Measurements from ENCODE around the gene AGAP1. TPM values are rescaled to one million over a fixed set of nuclear protein-coding genes. Genes with fewer than 3 reads are reported as not detected.

The AGAP1 gene
- total and polyA plus RNA-seq, 8 donors = 5.0 to 27.6 (median 17.4) TPM

GRCh38 chr2:235570256-235570655 is 76.4 kb downstream of the AGAP1 start:
- Histone ChIP-seq H3K4me1 (peaks cover 0 to 6% (median 5%) of the 10 kb centered on the region in 3 donors), H3K36me3 (no peaks in the 10 kb centered on the region), H3K27ac (peak overlapping the region in 1 of 4 donors; percentile 15), H3K4me3 (no peak overlapping the region), H3K9me3 (no peaks in the 10 kb centered on the region), H3K27me3 (no peaks in the 10 kb centered on the region)
- TF ChIP-seq CTCF (IDR thresholded peaks at IDR 0.05) = no peak
- 68% methylated on average over 4 of the region's 4 CpGs for WGBS, 2 donors
- ATAC-seq (no peak), FAIRE-seq (no peak), DNase-seq (no peak)
- intact Hi-C loops (cut with DNase I) = no loop called here

DNA sequence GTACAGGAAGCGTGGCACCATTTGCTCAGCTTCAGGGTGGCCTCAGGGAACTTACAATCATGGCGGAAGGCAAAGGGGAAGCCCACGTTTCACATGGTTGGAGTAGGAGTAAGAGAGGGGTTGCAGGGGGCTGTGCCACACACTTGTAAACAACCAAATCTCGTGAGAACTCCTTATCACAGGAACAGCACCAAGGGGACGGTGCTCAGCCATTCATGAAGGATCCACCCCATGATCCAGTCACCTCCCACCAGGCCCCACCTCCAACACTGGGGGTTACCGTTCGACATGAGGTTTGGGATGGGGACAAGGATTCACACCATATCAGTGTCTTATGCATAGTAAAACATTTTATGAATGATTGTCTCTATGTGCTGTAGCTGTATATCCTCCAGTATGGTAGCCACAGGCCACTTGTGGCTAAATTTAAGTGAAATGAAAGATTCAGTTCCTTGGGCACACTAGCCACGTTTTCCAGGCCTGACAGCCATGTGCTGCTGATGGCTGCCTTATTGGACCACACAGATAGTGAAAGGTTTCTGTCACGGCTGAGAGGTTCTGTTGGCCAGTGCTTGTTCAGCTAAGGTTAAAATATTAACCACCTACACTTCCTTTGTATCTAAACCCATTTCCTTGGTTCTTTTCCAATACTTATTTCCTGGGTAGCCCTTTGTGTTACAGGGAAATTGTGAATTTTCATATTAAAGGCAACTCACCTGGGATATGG is 77.3 kb downstream of the AGAP1 start:
- Histone ChIP-seq H3K36me3 (no peaks in the 10 kb centered on the region), H3K27ac (no peak overlapping the region), H3K4me3 (no peak overlapping the region), H3K27me3 (no peaks in the 10 kb centered on the region), H3K4me1 (peaks cover 0 to 6% (median 5%) of the 10 kb centered on the region in 3 donors), H3K9me3 (no peaks in the 10 kb centered on the region)
- WGBS, 2 donors = 80 to 83% methylated on average over 9 of the region's 9 CpGs
- TF ChIP-seq CTCF (IDR thresholded peaks at IDR 0.05) = no peak
- DNase-seq (no peak), FAIRE-seq (no peak), ATAC-seq (peak in 2 of 4 donors; percentile 29 to 32)
- intact Hi-C loops (cut with DNase I) = no loop called here

DNA sequence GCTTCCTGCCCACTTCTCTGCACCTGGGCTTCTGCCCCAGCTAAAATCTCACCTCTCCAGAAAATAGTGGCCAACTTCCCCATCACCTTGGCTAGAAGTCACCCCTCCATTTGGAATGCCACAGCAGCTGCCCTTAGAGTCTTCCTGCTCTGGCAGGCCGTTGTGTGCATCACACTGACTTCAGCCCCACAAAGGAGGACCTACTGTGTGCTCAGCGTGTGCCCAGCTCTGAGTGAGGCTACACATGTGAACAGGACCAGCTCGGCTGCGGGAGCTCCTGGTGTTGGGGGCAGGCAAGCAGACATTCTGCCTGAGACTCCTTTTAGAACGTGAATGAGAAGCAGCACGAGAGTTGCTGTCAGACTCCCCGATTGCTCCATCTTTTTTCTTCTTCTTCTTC is 78.7 kb downstream of the AGAP1 start:
- DNase-seq (no peak), ATAC-seq (no peak), FAIRE-seq (no peak)
- Histone ChIP-seq H3K27ac (no peak overlapping the region), H3K36me3 (no peaks in the 10 kb centered on the region), H3K9me3 (no peaks in the 10 kb centered on the region), H3K4me3 (no peak overlapping the region), H3K27me3 (no peaks in the 10 kb centered on the region), H3K4me1 (peaks cover 0 to 6% (median 5%) of the 10 kb centered on the region in 3 donors)
- whole genome bisulfite sequencing, 2 donors = 86 to 93% methylated on average over 7 of the region's 7 CpGs
- intact Hi-C loops (cut with DNase I) = no loop called here
- TF ChIP-seq CTCF (IDR thresholded peaks at IDR 0.05) = no peak

DNA sequence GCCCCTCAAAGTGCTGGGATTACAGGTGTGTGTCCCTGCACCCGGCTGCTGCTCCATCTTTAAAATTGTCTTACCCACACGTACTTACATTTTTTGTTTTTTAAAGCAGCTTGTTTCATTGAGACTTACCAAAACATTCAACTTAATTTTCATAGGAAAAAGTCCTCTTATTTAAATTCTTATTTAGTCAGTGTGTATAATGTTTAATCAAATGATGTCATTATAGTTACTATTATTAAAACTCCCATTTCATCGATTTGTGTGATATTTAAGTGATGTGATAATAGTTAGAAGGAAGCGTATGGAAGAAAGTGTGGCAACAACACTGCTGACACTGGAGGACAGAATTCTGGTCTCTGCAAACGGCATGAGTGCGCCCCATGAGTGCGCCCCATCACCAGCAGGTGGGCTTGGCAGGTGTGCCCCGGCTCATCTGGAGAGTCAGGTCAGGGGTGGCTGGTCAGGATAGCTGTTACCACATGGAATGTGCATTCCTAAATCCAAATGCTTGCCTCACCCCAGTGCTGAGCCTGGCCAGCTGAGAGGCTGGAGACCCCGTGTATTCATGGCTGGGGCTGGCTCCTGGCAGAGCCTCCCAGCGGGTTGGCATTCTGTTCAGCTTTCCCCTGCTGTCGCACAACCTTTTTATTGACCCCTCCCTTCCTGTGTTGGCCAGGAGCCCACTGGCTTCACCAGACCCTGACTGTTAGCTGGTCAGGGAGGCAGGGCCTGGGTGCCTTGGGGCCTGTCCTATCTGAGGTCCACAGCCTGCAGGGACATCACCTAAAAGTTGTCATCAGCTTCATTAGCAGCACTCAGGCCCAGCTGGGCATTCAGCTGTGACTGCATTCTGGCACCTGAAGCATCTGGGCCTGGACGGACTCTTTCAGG is 79.7 kb downstream of the AGAP1 start:
- H3K9me3 ChIP-seq = no peaks in the 10 kb centered on the region
- H3K4me3 ChIP-seq = no peak overlapping the region
- FAIRE-seq (no peak), ATAC-seq (peak; percentile 24 to 48 (median 32)), DNase-seq (peak in 3 of 6 donors; percentile 28 to 55 (median 42))
- no peak overlapping the region for H3K27ac ChIP-seq
- no peaks in the 10 kb centered on the region for H3K27me3 ChIP-seq
- no peaks in the 10 kb centered on the region for H3K36me3 ChIP-seq
- TF ChIP-seq CTCF (IDR thresholded peaks at IDR 0.05) = no peak
- intact Hi-C loops (cut with DNase I) = no loop called here
- WGBS, 2 donors = 66% methylated on average over 12 of the region's 12 CpGs
- H3K4me1 ChIP-seq = peaks cover 0 to 6% (median 5%) of the 10 kb centered on the region in 3 donors
